Measurements from ENCODE around the gene AIFM3.
"Not testable (repeated sequence)": the region's sequence is repeated elsewhere in the genome, so short reads cannot be mapped to it uniquely, and the experiment has no call there.

The AIFM3 gene, protein sequence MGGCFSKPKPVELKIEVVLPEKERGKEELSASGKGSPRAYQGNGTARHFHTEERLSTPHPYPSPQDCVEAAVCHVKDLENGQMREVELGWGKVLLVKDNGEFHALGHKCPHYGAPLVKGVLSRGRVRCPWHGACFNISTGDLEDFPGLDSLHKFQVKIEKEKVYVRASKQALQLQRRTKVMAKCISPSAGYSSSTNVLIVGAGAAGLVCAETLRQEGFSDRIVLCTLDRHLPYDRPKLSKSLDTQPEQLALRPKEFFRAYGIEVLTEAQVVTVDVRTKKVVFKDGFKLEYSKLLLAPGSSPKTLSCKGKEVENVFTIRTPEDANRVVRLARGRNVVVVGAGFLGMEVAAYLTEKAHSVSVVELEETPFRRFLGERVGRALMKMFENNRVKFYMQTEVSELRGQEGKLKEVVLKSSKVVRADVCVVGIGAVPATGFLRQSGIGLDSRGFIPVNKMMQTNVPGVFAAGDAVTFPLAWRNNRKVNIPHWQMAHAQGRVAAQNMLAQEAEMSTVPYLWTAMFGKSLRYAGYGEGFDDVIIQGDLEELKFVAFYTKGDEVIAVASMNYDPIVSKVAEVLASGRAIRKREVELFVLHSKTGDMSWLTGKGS

DNA sequence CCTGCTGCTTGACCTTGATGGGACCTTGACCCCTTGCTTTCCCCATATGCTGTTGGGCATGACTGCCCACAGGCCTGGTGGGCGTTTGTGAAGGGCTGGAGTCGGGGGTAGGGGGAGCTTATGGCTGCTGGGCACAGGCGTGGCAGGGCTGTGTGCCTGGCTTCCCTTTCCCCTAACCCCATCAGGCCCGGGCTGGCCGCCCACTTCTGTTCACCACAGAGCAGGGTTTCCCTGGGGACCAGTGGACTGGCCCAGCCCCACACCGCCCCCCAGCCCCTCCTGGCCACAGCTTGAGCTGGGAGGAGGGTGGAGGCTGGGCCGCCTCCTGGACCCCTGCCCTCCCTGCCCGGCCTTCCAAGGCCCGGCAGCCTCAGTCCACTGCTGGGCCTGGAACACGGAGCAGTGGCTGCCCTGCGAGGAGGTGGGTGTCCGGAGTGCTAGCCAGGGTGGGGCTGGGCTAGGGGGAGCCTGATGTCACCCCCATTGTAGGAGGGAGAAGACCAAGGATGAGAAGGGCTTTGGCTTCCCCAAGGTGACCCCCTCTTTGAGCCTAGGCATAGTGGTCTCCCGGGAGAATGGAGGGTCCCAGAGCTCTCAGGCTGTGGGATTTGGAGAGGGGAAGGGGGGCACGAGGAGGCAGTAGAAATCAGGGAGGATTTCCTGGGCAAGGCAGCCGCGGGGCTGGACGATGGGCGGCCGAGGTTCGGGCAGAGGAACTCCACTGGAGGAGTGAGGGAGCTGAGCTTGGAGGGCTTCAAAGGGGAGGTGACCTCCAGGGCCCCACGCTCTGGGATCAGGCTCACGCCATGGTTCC is at the start of gene AIFM3:
TSS of gene AIFM3 (plus strand) at position 373 of the 814 bp plus-strand sequence. CDS start 690 bp downstream, outside the sequence.
- peak; percentile 59 for DNase-seq

DNA sequence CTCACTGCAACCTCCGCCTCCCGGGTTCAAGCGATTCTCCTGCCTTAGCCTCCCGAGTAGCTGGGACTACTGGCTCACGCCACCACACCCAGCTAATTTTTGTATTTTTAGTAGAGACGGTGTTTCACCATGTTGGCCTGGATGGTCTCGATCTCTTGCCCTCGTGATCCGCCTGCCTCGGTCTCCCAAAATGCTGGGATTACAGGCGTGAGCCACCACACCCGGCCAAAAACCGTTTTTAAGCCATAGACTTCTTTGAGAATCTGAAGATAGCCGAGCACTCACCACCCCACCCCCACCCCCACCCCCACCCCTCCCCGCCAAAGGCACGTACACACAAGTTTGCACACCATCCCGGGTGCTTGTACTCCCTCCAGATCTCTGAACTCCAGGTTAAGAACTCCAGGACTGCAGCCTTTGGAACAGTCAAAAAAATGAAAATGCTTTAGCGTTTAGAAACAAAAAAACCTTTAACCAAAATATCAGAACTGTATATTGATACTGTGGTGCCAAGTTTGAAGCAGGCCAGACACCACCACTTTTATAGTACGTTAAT is 48.3 kb upstream of the AIFM3 start:
- DNase-seq: no peak

DNA sequence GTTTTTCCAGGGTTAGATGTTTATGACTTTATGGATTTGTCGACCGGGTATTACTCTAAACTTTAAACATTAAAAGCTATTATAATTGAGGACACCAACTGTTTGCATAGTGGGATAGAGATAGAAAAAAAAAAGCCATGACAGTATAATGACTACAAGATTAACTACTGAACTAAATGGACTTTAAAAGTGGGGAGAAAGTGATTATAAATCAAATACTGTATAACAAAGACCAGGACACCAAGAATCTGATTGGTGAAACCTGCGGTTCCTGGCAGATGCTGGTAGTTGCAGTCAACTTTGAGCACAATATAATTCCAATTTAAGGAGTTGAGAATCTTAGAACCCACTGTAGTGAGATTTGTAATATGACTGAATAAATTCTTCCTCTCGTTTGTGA is 47.3 kb upstream of the AIFM3 start:
- no peak for DNase-seq

DNA sequence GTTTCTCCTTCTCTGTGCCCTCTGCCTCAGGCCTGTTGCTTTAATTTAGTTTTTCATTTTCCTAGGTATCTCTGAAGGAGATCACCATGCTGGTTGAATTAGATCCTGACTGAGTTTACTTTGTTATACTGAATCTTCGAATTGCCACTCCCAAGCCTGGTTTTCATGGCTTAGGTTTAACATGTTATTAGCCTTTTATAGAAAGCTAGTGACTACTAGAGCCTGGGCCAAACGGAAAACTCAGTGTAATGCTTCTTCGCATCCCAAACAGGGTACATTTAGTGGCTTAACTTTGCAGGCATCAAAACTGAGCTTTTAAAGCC is 46.2 kb upstream of the AIFM3 start:
- no peak for DNase-seq

DNA sequence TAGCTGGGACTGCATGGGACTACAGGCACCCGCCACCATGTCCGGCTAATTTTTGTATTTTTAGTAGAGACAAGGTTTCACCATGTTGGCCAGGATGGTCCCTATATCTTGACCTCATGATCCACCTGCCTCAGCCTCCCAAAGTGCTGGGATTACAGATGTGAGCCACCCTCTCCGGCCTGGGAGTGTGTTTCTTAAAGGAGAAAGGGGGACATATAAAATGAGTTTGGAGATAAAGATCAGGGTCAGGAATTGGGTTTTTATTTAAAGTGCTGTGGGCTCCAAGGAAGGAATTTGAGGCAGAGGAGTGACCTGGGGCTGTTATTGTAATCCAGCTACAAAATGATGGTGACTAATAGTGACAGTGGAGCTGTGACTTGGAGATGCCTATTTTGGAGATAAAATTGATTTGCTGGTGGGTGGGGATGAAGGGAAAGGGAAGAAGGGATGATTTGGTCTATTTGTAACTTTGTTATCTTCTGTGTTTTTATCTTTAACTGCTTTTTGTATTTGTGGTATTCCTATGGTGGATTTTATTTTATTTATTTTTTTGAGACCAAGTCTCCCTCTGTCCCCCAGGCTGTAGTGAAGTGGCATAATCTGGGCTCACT is 44.8 kb upstream of the AIFM3 start:
- DNase-seq: no peak

DNA sequence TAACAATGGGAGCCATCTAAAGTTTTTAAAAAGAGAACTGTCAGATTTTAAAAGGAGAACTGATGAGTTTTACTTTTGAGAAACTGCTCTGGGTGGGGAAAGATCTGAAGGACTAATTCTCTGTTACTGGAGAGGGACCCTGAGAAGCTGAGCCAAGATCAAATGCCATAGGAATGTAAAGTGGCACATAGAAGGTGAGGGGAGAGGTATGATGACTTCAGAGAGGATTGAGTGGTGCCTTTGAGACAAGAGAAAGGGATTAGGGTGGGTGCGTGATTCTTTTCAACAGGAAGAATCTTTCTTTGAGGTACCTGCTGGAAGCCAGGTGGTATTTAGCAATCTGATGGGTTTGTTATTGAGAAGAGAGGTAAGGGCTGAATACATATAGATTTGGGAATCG is 40.8 kb upstream of the AIFM3 start:
- no peak for DNase-seq

DNA sequence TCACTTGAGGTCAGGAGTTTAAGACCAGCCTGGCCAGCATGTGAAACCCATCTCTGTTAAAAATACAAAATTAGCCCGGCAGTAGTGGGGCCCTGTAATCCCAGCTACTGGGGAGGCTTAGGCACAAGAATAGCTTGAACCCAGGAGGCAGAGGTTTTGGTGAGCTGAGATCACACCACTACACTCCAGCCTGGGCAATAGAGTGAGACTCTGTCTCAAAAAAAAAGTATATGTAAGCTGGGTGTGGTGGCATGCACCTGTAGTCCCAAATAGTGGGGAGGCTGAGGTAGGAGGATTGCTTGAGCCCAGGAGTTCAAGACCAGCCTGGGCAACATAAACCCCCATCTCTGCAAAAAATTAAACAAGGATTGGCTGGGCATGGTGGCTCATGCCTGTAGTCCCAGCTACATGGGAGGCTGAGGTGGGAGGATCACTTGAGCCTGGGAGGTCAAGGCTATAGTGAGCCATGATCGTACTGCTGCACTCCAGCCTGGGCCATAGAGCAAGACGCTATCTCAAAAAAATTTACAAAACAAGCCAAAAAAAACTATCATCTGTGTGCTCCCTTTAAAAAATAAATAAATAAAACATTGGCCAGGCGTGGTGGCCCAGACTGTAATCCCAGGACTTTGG is 39.0 kb upstream of the AIFM3 start:
- no peak for DNase-seq

DNA sequence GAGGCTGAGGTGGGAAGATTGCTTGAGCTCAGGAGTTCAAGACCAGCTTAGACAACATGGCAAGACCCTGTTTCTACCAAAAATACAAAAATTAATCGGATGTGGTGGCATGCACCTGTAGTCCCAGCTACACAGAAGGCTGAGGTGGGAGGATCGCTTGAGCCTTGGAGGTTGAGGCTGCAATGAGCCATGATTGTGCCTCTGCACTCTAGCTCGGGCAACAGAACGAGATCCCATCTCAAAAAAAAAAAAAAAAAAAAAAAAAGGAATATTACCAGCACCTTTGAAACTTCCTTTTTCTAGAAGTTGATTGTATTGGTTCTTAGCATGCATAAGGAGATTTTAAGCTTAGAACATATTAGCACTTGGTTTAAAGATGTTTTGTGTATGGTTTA is 38.5 kb upstream of the AIFM3 start:
- no peak for DNase-seq

DNA sequence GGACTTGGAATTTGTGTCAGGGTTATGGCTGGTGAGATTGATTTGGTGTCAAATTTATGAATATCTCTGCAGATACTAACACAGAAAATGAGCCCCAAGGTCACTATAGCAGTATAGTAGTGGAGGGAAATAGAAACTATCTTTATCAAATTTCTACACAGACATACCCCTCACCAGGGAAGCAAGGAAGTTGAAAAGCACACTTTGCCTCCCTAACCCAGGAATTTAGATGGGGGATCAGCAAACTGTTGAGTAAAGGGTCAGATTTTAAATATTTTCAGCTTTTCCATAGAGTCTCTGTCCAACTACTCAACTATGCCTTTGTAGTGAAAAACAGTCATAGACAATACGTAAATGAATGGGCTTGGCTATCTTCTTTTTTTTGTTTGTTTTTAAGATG is 37.1 kb upstream of the AIFM3 start:
- DNase-seq: no peak

DNA sequence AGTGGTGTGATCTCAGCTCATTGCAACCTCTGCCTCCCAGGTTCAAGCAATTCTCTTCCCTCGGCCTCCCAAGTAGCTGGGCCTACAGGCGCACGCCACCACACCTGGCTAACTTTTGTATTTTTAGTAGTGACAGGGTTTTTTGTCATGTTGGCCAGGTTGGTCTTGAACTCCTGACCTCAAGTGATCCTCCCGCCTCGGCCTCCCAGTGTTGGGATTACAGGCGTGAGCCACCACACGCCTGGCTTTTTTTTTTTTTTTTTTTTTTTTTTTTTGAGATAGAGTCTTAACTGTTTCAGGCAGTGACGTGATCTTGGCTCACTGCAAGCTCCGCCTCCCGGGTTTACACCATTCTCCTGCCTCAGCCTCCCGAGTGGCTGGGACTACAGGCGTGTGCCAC is 36.6 kb upstream of the AIFM3 start:
- not testable (repeated sequence) for DNase-seq

DNA sequence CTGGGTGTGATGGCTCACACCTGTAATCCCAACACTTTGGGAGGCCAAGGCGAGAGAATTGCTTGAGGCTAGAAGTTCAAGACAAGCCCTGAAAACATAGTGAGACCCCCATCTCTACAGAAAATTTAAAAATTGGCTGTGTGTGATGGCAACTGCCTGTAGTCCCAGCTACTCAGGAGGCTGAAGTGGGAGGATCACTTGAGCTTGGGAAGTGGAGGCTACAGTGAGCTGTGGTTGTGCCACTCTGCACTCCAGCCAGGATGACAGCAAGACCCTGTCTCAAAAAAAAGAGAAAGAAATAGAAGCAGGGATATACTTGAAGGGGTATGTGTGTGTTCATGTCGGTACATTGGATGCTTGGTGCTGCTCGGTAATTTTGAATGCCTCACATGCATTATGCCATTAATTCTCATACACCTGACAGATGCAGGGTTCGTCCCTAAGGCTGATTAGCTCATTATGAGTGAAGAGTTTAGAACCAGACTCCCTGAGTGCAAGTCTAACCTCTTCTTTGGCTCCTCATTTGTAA is 35.9 kb upstream of the AIFM3 start:
- no peak for DNase-seq

DNA sequence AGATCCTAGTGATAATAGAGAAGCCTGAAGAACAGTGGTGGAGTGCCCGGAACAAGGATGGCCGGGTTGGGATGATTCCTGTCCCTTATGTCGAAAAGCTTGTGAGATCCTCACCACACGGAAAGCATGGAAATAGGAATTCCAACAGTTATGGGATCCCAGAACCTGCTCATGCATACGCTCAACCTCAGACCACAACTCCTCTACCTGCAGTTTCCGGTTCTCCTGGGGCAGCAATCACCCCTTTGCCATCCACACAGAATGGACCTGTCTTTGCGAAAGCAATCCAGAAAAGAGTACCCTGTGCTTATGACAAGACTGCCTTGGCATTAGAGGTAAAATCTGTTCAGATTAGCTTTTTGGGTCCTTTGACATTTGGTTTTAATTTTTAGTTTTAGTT is 33.1 kb upstream of the AIFM3 start:
- DNase-seq: no peak

DNA sequence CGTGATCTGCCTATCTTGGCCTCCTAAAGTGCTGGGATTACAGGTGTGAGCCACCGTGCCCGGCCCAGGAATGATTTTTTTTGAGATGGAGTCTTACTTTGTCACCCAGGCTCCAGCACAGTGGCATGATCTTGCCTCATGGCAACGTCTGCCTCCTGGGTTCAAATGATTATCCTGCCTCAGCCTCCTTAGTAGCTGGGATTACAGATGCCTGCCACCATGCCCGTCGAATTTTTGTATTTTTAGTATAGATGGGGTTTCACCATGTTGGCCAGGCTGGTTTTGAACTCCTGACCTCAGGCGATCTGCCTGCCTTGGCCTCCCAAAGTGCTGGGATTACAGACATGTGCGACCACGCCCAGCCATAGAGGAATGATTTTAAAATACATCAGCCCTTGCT is 32.0 kb upstream of the AIFM3 start:
- not testable (repeated sequence) for DNase-seq

DNA sequence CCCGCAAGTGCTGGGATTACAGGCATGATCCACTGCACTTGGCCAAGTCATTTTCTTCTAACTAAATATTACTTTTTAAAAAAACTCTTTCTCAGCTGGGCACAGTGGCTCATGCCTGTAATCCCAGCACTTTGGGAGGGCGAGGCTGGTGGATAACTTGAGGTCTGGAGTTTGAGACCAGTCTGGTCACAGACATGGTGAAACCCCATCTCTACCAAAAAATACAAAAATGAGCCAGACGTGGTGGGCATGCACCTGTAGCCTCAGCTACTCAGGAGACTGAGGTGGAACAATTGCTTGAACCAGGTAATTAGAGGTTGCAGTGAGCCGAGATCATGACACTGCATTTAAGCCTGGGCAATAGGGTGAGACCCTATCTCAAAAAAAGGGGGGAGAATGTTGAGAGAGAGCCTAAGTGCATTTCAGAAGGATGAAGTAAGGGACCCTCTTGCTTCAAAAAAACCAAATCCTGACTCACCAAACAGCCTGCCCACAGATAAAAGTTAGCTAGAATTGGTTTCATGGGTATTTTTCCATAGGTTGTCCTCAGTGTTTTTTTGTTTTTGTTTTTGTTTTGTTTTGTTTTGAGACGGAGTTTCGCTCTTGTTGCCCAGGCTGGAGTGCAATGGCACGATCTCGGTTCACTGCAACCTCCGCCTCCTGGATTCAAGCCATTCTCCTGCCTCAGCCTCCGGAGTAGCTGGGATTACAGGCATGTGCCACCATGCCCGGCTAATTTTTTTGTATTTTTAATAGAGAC is 31.1 kb upstream of the AIFM3 start:
- DNase-seq: not testable (repeated sequence)

DNA sequence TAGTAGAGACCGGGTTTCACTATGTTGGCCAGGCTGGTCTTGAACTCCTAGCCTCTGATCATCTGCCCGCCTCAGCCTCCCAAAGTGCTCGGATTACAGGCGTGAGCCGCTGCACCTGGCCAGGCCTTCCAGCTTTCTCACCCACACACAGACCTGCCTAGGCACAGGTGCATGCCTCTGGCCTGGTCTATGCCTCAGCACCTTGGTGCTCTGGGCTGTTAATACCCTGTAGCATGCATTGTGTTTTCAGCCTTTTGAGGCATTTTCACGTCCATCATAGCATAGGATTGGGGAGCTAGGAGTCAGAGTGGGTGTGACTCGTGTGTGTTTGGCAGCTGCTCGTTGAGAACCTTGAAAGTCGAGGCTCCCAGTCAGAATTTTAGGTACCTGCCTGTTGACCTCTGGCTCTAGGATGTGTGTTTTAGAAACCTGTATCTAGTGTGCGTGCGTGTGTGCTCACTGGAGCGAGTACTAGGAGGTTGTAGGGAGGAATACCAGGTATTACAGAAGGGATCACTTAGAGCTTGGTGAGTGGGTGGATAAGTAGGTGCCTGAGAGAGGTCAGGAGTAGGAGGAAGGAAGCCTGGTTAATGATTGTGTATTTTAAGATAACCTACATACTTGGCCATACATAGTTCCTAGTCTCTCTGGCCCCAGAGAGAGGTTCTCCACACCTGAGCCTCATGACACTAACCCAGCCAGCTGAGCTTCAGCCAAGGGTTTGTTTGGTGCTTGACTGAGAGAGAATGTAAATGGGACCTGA is 29.8 kb upstream of the AIFM3 start:
- DNase-seq: no peak

DNA sequence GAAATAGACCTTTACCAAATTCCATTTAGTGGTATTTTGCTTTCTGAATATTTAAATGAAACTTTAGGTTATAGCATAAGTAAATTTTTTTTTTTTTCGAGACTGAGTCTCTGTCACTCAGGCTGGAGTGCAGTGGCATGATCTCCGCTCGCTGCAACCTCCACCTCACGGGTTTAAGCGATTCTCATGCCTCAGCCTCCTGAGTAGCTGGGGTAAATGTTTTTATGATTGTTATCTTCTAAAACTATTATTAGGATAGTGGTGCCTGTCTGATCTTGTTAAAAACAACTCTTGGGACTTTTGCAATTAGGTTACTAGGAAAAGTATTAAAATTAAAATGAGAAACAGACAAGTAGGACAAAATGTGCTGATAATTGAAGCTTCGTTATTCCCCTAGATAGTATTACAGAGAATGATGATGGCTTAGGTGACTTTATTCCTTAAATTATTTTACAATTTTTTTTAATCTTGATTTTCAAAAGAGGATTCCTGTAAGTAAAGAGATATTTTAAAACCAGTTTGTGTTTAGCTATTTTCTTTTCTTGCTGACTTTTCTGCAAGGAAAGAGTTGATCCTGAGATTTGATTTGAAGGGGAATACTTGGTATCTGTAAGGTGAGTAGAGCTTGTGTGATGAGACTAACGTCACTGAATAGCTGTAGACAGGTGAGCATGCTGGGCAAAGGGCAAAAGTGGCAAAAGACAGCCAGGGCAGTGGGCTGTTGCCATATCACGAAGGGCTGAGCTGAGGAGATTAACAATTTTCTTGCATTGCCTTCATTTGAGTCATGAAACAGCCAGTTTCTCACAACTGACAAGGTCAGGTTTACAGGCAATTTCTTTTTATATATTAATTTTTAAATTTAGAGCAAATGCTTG is 29.0 kb upstream of the AIFM3 start:
- no peak for DNase-seq

DNA sequence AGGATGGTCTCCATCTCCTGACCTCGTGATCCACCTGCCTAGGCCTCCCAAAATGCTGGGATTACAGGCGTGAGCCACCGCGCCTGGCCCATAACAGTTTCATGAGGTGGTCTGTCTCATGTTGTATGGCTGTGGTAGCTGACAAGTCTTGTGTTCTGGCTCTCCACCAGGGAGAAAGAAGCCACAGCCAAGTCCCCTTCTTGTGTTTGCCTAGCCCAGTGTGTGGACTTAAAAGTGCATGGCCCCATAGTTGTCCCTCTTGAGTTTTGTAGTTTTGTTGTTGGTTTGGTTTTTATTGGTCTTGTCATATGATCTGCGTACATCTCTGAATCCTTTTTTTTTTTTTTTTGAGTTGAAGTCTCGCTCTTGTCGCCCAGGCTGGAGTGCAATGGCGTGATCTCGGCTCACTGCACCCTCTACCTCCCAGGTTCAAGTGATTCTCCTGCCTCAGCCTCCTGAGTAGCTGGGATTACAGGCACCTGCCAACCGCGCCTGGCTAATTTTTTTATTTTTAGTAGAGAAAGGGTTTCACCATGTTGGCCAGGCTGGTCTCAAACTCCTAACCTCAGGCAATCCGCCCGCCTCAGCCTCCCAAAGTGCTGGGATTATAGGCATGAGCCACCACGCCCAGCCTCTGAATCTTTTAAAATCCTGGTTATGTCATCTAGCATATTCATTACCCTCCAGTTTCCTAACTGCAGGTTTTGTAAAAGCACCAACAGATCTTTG is 27.4 kb upstream of the AIFM3 start:
- not testable (repeated sequence) for DNase-seq

DNA sequence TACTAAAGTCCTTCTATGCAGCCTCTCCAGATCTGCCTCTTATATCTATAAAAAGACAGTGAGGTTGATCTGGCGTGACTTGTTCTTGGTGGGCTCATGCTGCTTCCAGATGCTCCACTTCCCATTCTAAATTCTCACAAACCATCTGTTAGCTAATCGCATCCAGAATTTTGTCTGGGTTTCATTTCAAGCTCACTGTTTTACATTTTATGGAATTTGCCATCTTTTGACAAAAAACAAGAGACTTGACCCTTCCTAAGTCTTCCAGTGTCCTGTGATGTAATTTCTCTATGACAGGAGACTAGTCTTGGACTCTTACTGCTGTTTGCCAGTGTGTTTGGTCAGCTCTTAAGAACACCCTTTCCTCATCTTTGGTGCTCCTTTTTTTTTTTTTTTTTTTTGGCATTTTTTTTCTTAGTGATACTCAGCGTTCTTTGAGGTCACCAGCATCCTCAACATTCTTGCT is 26.8 kb upstream of the AIFM3 start:
- no peak for DNase-seq

DNA sequence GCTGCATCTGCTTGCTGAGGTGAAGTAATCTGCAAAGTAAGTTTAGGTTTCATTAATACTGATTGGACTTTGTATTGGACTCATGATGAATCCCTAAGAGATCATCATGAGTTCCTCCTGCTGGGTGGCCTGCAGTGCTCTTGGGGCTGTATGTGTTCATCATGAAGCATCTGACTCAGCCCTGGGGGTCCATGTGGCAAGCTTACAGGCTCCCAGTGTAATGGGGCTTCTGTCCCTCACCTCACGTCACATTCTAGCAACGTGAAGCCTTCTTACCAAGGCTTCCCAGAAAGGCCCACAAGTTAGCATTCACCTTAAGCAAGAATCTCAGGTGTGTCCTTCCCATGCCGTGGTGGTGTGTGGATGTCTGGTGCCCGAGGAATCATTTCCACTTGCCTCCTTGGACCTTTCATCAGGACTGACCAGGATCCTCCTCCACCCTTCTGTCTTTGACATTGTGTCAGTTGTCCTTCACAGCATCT is 26.1 kb upstream of the AIFM3 start:
- DNase-seq: no peak
